K562 (cell line): ENCODE data around the gene CPNE1. TPM values are rescaled to one million over a fixed set of nuclear protein-coding genes. Genes with fewer than 3 reads are reported as not detected.

Experiments used
- FOXO4 ChIP-seq: fragments of 450-650 bp; formaldehyde crosslinking; IDR thresholded peaks from 2 replicates; pipeline ENCODE4 v1.4.0; 2020; ENCODE audit warnings: mild to moderate bottlenecking, moderate library complexity
- HEY1 ChIP-seq: fragments of 250-450 bp; sonication (Bioruptor Pico); IDR thresholded peaks from 2 replicates; pipeline ENCODE4 v1.5.0; 2020; ENCODE audit warnings: mild to moderate bottlenecking, moderate library complexity, borderline replicate concordance
- HMG20B ChIP-seq: fragments of 250-450 bp; sonication (Bioruptor Pico); IDR thresholded peaks from 2 replicates; pipeline ENCODE4 v1.5.0; 2021; ENCODE audit warnings: mild to moderate bottlenecking
- MAFF ChIP-seq: IDR thresholded peaks from 2 replicates; pipeline ENCODE4 v1.6.1; 2012; ENCODE audit warnings: low read length, improper control_type of control experiment
- MLX ChIP-seq, 2 experiments: fragments of 450-650 bp in 1 of 2; sonication (generic) in 1 of 2; formaldehyde crosslinking; conservative IDR thresholded peaks; 2 replicates each; pipeline versions ENCODE4 v1.4.0 to v1.8.1; 2020 to 2022; ENCODE audit warnings: mild to moderate bottlenecking in 1 of 2, missing genetic modification reagents in 1 of 2
- SMAD2 ChIP-seq: fragments of 150-350 bp; IDR thresholded peaks from 2 replicates; pipeline ENCODE4 v1.6.1; 2014; ENCODE audit warnings: low read depth, mild to moderate bottlenecking, low read length
- SRSF3 ChIP-seq: fragments of 200-400 bp; formaldehyde crosslinking; IDR thresholded peaks from 2 replicates; pipeline ENCODE4 v1.6.1; 2016; ENCODE audit warnings: mild to moderate bottlenecking, low read length, moderate library complexity; ENCODE audit not compliant: insufficient read depth
- TSC22D4 ChIP-seq: fragments of 450-650 bp; IDR thresholded peaks from 2 replicates; pipeline ENCODE4 v1.6.1; 2016; ENCODE audit warnings: missing genetic modification characterization, missing biosample characterization, control low read depth
- ZNF146 ChIP-seq: IDR thresholded peaks from one replicate; pipeline ENCODE4 v1.6.1; 2018; ENCODE audit warnings: missing compliant biosample characterization; ENCODE audit not compliant: unreplicated experiment
- ZNF395 ChIP-seq: fragments of 200-800 bp; sonication (Bioruptor generic); IDR thresholded peaks from 2 replicates; pipeline ENCODE4 v1.6.1; 2017; ENCODE audit warnings: missing genetic modification characterization, missing compliant biosample characterization
- ZNF407 ChIP-seq: fragments of 450-650 bp; IDR thresholded peaks from 2 replicates; pipeline ENCODE4 v1.6.1; 2016; ENCODE audit warnings: low read depth
- ZNF639 ChIP-seq, 2 experiments: fragments of 200-800 bp in 1 of 2; sonication (Bioruptor generic) in 1 of 2; sonication (generic) in 1 of 2; formaldehyde crosslinking in 1 of 2; IDR thresholded peaks in 1 of 2; conservative IDR thresholded peaks in 1 of 2; 2 replicates each; pipeline versions ENCODE4 v1.5.0 to v1.6.1; 2016 to 2020; ENCODE audit warnings: missing compliant biosample characterization in 1 of 2, missing genetic modification characterization in 1 of 2, missing genetic modification reagents in 1 of 2
- polyA plus RNA-seq, 8 experiments: library from polyadenylated mRNA; depleted of rRNA in 4 of 8; stranded (reverse) in 5 of 8; unstranded in 3 of 8; fragments of >200 nt; fragmentation: Nextera tagmentation in 2 of 8; fragmentation: Illumina TruSeq in 1 of 8; extraction: Ambion mirVana in 2 of 8; extraction: Trizol in 1 of 8; gene quantifications; 2 replicates each; pipeline versions ENCODE4 v1.2.1 to v1.2.3, GENCODE V29; 2011 to 2014; ENCODE audit warnings: inconsistent platforms in 1 of 8, missing spikeins in 1 of 8
- total RNA-seq, 7 experiments: library from RNA; depleted of rRNA in 6 of 7; stranded (reverse); fragments of >200 nt in 6 of 7; fragmentation: Illumina TruSeq in 2 of 7; extraction: Trizol in 2 of 7; gene quantifications; 2 replicates each; pipeline versions ENCODE4 v1.2.1 to v1.2.3, GENCODE V29; 2011 to 2021; ENCODE audit warnings: low replicate concordance in 1 of 7

CPNE1 gene
- total and polyA plus RNA-seq, 9 of the 15 experiments (the other 6 are each of a cell fraction or from before 2014, with no cell fraction given): 42.1 to 102 (median 56.0) TPM

- no peak for TF ChIP-seq HEY1 (CRISPR knock-in tag)
- TF ChIP-seq ZNF407: no peak
- no peak for TF ChIP-seq HMG20B (CRISPR knock-in tag)
- no peak for TF ChIP-seq ZNF639 (CRISPR knock-in tag; conservative IDR thresholded peaks at IDR 0.05 in 1 of 2, IDR thresholded peaks at IDR 0.05 in 1 of 2)
- no peak for TF ChIP-seq MAFF
- TF ChIP-seq ZNF146: no peak
- TF ChIP-seq TSC22D4 (tag): no peak
- TF ChIP-seq FOXO4 (CRISPR knock-in tag): no peak
- no peak for TF ChIP-seq SMAD2
- no peak for TF ChIP-seq MLX (CRISPR knock-in tag; conservative IDR thresholded peaks at IDR 0.05)
- no peak for TF ChIP-seq SRSF3
- TF ChIP-seq ZNF395 (CRISPR knock-in tag): no peak
These were observed 48.8 kb downstream of the CPNE1 start, which contains the start of gene SPAG4 (continued) for GRCh38 chr20:35615667-35616464.
